ENCODE measurements around the gene EPHA3. TPM values are rescaled to one million over a fixed set of nuclear protein-coding genes. Genes with fewer than 3 reads are reported as not detected.

EPHA3 gene
- total RNA-seq, 4 donors from 2014 or later: 0.85 to 1.4 (median 0.96) TPM

DNA sequence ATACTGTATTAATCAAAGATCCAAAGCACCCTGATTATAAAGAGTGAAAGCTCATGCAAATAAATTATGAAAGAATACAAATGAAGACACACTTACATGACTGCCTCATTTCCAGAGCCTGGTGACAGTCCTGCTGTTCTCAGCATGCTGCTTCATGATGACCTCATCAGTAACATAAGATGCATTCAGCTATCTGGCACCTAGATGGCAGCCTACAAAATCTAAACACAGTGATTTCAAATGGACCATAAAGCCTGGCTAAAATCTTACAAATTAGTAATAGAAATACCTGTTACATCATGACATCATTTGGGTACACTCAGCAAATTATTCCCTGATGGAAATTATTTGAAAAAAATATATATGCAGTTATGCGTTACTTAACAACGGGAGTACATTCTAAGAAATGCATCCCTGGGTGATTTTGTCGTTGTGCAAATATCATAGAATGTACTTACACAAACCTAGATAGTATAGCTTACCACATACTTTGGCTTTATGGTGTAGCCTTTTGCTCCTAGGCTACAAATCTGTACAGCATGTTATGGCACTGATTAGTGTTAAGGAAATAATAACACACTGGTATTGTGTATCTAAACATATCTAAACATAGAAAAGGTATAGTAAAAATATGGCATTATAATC, 207.2 kb downstream of the EPHA3 start:
- no peak overlapping the region for H3K4me3 ChIP-seq
- no peaks in the 10 kb centered on the region for H3K9me3 ChIP-seq
- TF ChIP-seq EP300 (IDR thresholded peaks at IDR 0.05): no peak
- no peak for TF ChIP-seq POLR2A (IDR thresholded peaks at IDR 0.05)
- TF ChIP-seq POLR2AphosphoS5 (IDR thresholded peaks at IDR 0.05): no peak
- no peak for TF ChIP-seq CTCF (IDR thresholded peaks at IDR 0.05)
- H3K27ac ChIP-seq: no peak overlapping the region
- 59% methylated on average over 3 of the region's 3 CpGs for WGBS
- no peaks in the 10 kb centered on the region for H3K4me1 ChIP-seq
- H3K36me3 ChIP-seq: no peaks in the 10 kb centered on the region
- no peaks in the 10 kb centered on the region for H3K27me3 ChIP-seq
- DNase-seq (ENCODE audit: low spot score in 2 of 2): no peak

DNA sequence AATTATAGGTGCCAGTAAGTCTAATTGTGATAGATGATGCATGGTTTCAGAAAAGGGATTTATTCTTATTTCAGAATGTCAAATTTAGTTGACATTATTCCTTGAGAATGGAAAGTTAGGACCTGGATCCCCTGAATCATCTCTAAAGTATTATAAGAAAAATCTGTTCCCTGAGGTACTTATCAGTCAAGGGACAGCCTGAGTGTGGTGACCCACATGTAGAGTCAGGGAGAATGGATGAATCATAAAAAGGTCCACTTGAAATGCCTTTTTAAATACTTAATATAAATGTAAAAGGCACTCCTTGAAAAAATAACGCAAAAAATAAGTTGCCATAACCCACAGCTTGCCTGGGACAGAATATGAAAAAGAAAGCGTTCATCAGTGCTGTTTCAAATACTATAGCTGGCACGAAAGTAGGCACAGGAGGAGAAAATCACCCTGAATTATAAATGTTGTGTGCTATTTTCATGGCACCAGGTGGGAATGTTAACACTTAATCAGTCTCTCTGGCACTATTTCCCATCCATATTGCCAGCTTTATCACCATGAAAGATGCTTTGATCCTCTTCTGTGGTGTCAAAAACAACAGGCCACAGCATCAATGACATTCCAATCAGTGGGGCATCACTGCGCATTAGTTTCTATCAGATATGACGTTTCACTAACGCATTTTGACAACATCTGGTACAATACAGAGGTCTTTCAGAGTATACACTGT, 208.5 kb downstream of the EPHA3 start:
- TF ChIP-seq POLR2A (IDR thresholded peaks at IDR 0.05): no peak
- TF ChIP-seq EP300 (IDR thresholded peaks at IDR 0.05): no peak
- TF ChIP-seq CTCF (IDR thresholded peaks at IDR 0.05): no peak
- no peak for TF ChIP-seq POLR2AphosphoS5 (IDR thresholded peaks at IDR 0.05)
- 94% methylated on average over 6 of the region's 6 CpGs for WGBS
- Histone ChIP-seq H3K4me1 (no peaks in the 10 kb centered on the region), H3K4me3 (no peak overlapping the region), H3K27ac (no peak overlapping the region), H3K27me3 (no peaks in the 10 kb centered on the region), H3K9me3 (no peaks in the 10 kb centered on the region), H3K36me3 (no peaks in the 10 kb centered on the region)
- DNase-seq (ENCODE audit: low spot score in 2 of 2): no peak

DNA sequence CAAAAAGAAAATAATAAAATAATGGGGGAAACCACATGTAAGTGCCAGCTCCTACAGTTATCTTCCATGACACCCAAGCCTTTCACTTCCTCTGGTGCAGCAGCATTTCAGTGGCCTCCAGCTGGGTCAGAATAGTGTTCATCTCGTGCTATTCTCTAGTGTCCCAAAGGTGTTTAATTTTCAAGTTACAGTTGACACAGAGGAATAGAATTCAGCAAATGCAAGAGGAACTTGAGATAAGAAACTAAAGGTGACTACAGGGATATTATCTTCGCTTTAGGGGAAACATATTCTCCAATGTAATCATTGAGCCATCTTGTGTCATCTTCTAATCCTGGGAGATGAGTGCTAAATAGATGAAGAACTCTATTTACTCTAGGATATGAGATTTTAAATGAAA, 212.8 kb downstream of the EPHA3 start:
- Histone ChIP-seq H3K36me3 (no peaks in the 10 kb centered on the region), H3K27me3 (no peaks in the 10 kb centered on the region), H3K27ac (no peak overlapping the region), H3K4me3 (no peak overlapping the region), H3K4me1 (no peaks in the 10 kb centered on the region), H3K9me3 (no peaks in the 10 kb centered on the region)
- WGBS: 81% methylated on average over 2 of the region's 2 CpGs
- TF ChIP-seq POLR2A (IDR thresholded peaks at IDR 0.05) (no peak), POLR2AphosphoS5 (IDR thresholded peaks at IDR 0.05) (no peak), CTCF (IDR thresholded peaks at IDR 0.05) (no peak), EP300 (IDR thresholded peaks at IDR 0.05) (no peak)
- no peak for DNase-seq (ENCODE audit: low spot score in 2 of 2)

GRCh38 chr3:89326997-89327396, 219.6 kb downstream of the EPHA3 start:
- TF ChIP-seq CTCF (IDR thresholded peaks at IDR 0.05): no peak
- no peak for TF ChIP-seq POLR2AphosphoS5 (IDR thresholded peaks at IDR 0.05)
- TF ChIP-seq POLR2A (IDR thresholded peaks at IDR 0.05): no peak
- TF ChIP-seq EP300 (IDR thresholded peaks at IDR 0.05): no peak
- DNase-seq (ENCODE audit: low spot score in 2 of 2): no peak
- H3K4me1 ChIP-seq: no peaks in the 10 kb centered on the region
- H3K27me3 ChIP-seq: no peaks in the 10 kb centered on the region
- WGBS: 93% methylated on average over 1 of the region's 1 CpG
- no peaks in the 10 kb centered on the region for H3K9me3 ChIP-seq
- H3K4me3 ChIP-seq: no peak overlapping the region
- H3K36me3 ChIP-seq: no peaks in the 10 kb centered on the region
- no peak overlapping the region for H3K27ac ChIP-seq

DNA sequence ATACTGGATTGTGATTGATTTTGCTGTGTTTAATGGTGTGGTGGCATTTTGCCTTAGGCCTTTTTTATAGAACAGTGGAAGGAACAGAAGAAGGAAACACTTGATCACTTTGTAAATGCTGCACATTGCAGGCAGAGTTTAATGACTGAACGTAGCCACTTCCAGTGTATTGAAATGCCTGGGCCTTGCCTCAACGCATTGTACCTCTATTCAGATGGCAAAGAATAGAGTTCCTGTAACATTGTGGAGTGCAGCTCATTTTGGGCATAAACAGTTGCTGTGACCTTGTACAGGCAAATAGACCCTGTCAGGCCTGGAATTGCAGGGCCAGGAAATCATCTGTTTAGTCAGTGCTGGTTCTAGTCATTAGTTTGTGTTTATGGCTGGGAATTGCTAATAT, 225.0 kb downstream of the EPHA3 start:
- Histone ChIP-seq H3K36me3 (no peaks in the 10 kb centered on the region), H3K27me3 (no peaks in the 10 kb centered on the region), H3K9me3 (no peaks in the 10 kb centered on the region), H3K27ac (no peak overlapping the region), H3K4me3 (no peak overlapping the region), H3K4me1 (no peaks in the 10 kb centered on the region)
- no peak for DNase-seq (ENCODE audit: low spot score in 2 of 2)
- TF ChIP-seq EP300 (IDR thresholded peaks at IDR 0.05): no peak
- 73% methylated on average over 2 of the region's 2 CpGs for WGBS

All from suprapubic skin (tissue), 4 donors.